Measurements from ENCODE around the gene PDIK1L. TPM values are rescaled to one million over a fixed set of nuclear protein-coding genes. Genes with fewer than 3 reads are reported as not detected.

Gene PDIK1L
- total and polyA plus RNA-seq, 2 of the 4 experiments (the other 2 are of a cell fraction) = 1.4 to 3.0 TPM

- Histone ChIP-seq H2BK20ac (ENCODE audit: low read depth, low read length) (no peak overlapping the region), H4K5ac (ENCODE audit: low read depth, low read length) (no peak overlapping the region), H3K27me3 (ENCODE audit: control insufficient read depth, insufficient read depth, low read length) (peaks cover 29% of the 10 kb centered on the region), H4K91ac (ENCODE audit: insufficient read depth, low read depth, low read length) (no peak overlapping the region), H3K4me1 (ENCODE audit: control insufficient read depth, insufficient read depth, low read length) (peaks cover 1% of the 10 kb centered on the region; the same call in 1 of the 2 replicates), H3K14ac (replicated peaks; ENCODE audit: low read depth, low read length) (no peak overlapping the region), H4K20me1 (ENCODE audit: insufficient read depth, low read length) (no peaks in the 10 kb centered on the region), H3K27ac (ENCODE audit: insufficient read depth, low read length) (no peak overlapping the region), H2BK5ac (ENCODE audit: low read depth, low read length, poor library complexity, severe bottlenecking) (no peak overlapping the region), H2AK9ac (replicated peaks; ENCODE audit: low read depth, low read length, poor library complexity) (no peak overlapping the region), H3K36me3 (ENCODE audit: control insufficient read depth, insufficient read depth, low read length) (no peaks in the 10 kb centered on the region), H3K23ac (ENCODE audit: low read depth, low read length) (no peak overlapping the region), H2BK15ac (ENCODE audit: low read depth, low read length) (no peak overlapping the region), H3K18ac (ENCODE audit: low read depth, low read length) (no peak overlapping the region), H3K56ac (ENCODE audit: extremely low read depth, insufficient read depth, low read length) (no peak overlapping the region), H3K9ac (ENCODE audit: low read depth, low read length) (no peak overlapping the region), H3K4me3 (ENCODE audit: insufficient read depth, low read depth, low read length) (no peak overlapping the region), H3K4ac (ENCODE audit: low read depth, low read length) (no peak overlapping the region), H3K4me2 (ENCODE audit: low read depth, low read length) (no peak overlapping the region), H2BK120ac (ENCODE audit: low read depth, low read length) (no peak overlapping the region), H2AFZ (replicated peaks; ENCODE audit: low read length, poor library complexity) (no peak overlapping the region), H3K79me1 (ENCODE audit: low read depth in 1 of 2, low read length in 2 of 2) (no peaks in the 10 kb centered on the region), H3K9me1 (ENCODE audit: insufficient read depth, low read length) (no peaks in the 10 kb centered on the region), H2AK5ac (ENCODE audit: low read depth, low read length) (no peak overlapping the region), H4K8ac (ENCODE audit: low read depth in 2 of 2, low read length in 2 of 2) (no peak overlapping the region), H3K9me3 (ENCODE audit: control insufficient read depth, insufficient read depth, low read length) (no peaks in the 10 kb centered on the region)
- intact Hi-C loops (cut with micrococcal nuclease) (no loop called here), in situ Hi-C loops (cut with MboI; ENCODE audit: low sequenced_read_pairs) (no loop called here), dilution Hi-C loops (cut with HindIII; ENCODE audit: low sequenced_read_pairs, unreplicated experiment) (no loop called here)
- BruUV-seq (replicated peaks) = no TSS peak
- TF ChIP-seq SMC3 (IDR thresholded peaks at IDR 0.05; ENCODE audit: low read depth, low read length) = no peak
- no peak for TF ChIP-seq MAFK (IDR thresholded peaks at IDR 0.05; ENCODE audit: low read depth, low read length)
- no peak for TF ChIP-seq CHD1 (IDR thresholded peaks at IDR 0.05; ENCODE audit: low read depth, low read length)
- TF ChIP-seq RCOR1 (IDR thresholded peaks at IDR 0.05; ENCODE audit: insufficient replicate concordance, low read length) = no peak
- TF ChIP-seq MAZ (IDR thresholded peaks at IDR 0.05; ENCODE audit: borderline replicate concordance, low read depth, low read length) = no peak
- TF ChIP-seq NFE2L2 (IDR thresholded peaks at IDR 0.05; ENCODE audit: low read depth, low read length) = no peak
- no peak for TF ChIP-seq MXI1 (IDR thresholded peaks at IDR 0.05; ENCODE audit: borderline replicate concordance, low read depth, low read length)
- no peak for TF ChIP-seq FOS (IDR thresholded peaks at IDR 0.05; ENCODE audit: low read depth, low read length)
- TF ChIP-seq, protein P1, sequence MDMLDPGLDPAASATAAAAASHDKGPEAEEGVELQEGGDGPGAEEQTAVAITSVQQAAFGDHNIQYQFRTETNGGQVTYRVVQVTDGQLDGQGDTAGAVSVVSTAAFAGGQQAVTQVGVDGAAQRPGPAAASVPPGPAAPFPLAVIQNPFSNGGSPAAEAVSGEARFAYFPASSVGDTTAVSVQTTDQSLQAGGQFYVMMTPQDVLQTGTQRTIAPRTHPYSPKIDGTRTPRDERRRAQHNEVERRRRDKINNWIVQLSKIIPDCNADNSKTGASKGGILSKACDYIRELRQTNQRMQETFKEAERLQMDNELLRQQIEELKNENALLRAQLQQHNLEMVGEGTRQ (IDR thresholded peaks at IDR 0.05; ENCODE audit: low read depth, low read length) = no peak
- TF ChIP-seq BHLHE40 (IDR thresholded peaks at IDR 0.05; ENCODE audit: low read depth, low read length) = no peak
- no peak for TF ChIP-seq RAD21 (IDR thresholded peaks at IDR 0.05; ENCODE audit: low read length)
- TF ChIP-seq ELK1 (IDR thresholded peaks at IDR 0.05; ENCODE audit: borderline replicate concordance, low read depth, low read length) = no peak
- no peak for TF ChIP-seq CEBPB (IDR thresholded peaks at IDR 0.05; ENCODE audit: low read depth, low read length)
- no peak for TF ChIP-seq POLR2A (IDR thresholded peaks at IDR 0.05; ENCODE audit: low read depth, low read length)
- no peak for TF ChIP-seq CTCF (conservative IDR thresholded peaks at IDR 0.05; ENCODE audit: low read depth, low read length)
- no peak for TF ChIP-seq RFX5 (IDR thresholded peaks at IDR 0.05; ENCODE audit: low read depth, low read length)
- CTCF ChIA-PET = no interaction called here
- DNase-seq = no peak
- POLR2A ChIA-PET (ENCODE audit: unreplicated experiment) = no interaction called here
- WGBS, 2 experiments (ENCODE audit: extremely low coverage in 2 of 2, insufficient read length in 1 of 2) = 60% methylated on average over 1 of the region's 2 CpGs; no CpG with 5 or more reads in 1 of the 2 experiments
- no peak for ATAC-seq (ENCODE audit: low read depth)
Observed at GRCh38 chr1:26084844-26085243, 26.8 kb upstream of the PDIK1L start.

All from IMR-90 (cell line).